ENCODE data around the gene CFAP206. TPM values are rescaled to one million over a fixed set of nuclear protein-coding genes. Genes with fewer than 3 reads are reported as not detected.

CFAP206 gene
- total RNA-seq, 1 experiment from 2014 or later, result not detected

DNA sequence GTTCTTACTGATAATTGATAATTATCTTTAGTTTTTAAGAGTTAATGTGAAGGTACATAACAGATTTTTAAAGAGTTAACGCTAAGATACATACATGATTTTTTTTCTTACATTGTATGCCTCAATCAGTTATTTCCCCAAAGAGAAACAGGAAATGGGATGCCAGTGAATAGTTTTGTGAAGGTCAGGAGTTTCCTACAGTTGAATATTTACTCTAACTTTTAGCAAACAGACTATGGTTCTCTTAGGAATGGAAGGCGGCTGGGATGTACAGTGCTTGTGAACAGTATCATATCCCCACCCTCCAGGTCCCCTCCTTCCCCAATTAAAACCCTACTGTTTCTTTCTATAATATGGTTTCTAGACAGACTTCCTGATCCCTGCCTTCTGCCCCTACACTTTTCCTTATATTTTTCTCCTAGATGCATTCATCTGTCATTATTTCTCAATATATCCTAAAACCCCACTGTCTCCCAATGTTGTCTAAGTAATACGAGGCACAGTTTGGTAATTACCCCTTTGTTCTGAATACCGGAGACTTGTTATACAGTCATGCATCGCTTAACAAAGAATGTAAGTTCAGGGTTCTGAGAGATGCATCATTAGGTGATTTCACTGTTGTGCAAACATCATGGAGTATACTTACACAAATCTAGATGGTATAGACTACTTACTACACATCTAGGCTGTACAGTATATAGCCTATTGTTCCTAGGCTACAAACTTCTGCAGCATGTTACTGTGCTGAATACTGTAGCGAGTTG lies 94.2 kb downstream of the CFAP206 start:
- no peak overlapping the region for H3K14ac ChIP-seq (ENCODE audit: insufficient read depth, low read length)
- no peaks in the 10 kb centered on the region for H3K23me2 ChIP-seq (ENCODE audit: insufficient read length, low read depth, low read length, poor library complexity, severe bottlenecking)
- no peak for DNase-seq
- H3K79me2 ChIP-seq (ENCODE audit: insufficient read depth, low read length), result no peaks in the 10 kb centered on the region
- H3K27me3 ChIP-seq (ENCODE audit: insufficient read depth, low read length), result no peaks in the 10 kb centered on the region
- no peak overlapping the region for H3K23ac ChIP-seq (ENCODE audit: insufficient read length, low read depth, low read length)
- no CpG with 5 or more reads among the region's 6 CpGs for WGBS (ENCODE audit: extremely low coverage, insufficient read length, low lambda C conversion rate)
- H3K56ac ChIP-seq (ENCODE audit: insufficient read length, low read depth, low read length), result no peak overlapping the region
- no peak overlapping the region for H4K5ac ChIP-seq (ENCODE audit: insufficient read length, low read depth, low read length)
- no peak overlapping the region for H2BK5ac ChIP-seq (ENCODE audit: insufficient read length, low read length)
- Mint-ChIP-seq H3K36me3 (ENCODE audit: insufficient read depth in 1 of 3, low read depth in 3 of 3) (peaks cover 0 to 7% (median 0%) of the 10 kb centered on the region in 3 experiments; a peak in 2 of 7 replicates), H3K27me3 (ENCODE audit: low read depth) (no peaks in the 10 kb centered on the region), H3K27ac (no peak overlapping the region; a peak in 1 of 7 replicates), H3K4me1 (no peaks in the 10 kb centered on the region), H3K9me3 (no peaks in the 10 kb centered on the region), H3K4me3 (no peak overlapping the region)
- no peak overlapping the region for H3K4me2 ChIP-seq (ENCODE audit: insufficient read depth, insufficient read length, low read length)
- no peak overlapping the region for H2BK120ac ChIP-seq (ENCODE audit: low read depth, low read length, poor library complexity, severe bottlenecking)
- H3K18ac ChIP-seq (ENCODE audit: insufficient read length, low read depth, low read length), result no peak overlapping the region
- H3K9me3 ChIP-seq (ENCODE audit: control insufficient read depth, low read depth, low read length), result no peaks in the 10 kb centered on the region
- H4K20me1 ChIP-seq (ENCODE audit: control insufficient read depth, insufficient read depth, insufficient read length), result no peaks in the 10 kb centered on the region
- H3K27ac ChIP-seq (ENCODE audit: insufficient read length, low read depth, low read length), result no peak overlapping the region
- no peaks in the 10 kb centered on the region for H3K4me1 ChIP-seq (ENCODE audit: insufficient read depth, low read length)
- H3T11ph ChIP-seq (ENCODE audit: low read length), result no peak overlapping the region
- H3K4ac ChIP-seq (ENCODE audit: low read depth, low read length), result no peak overlapping the region
- no peak overlapping the region for H4K91ac ChIP-seq (ENCODE audit: insufficient read length, low read depth, low read length)
- H2BK20ac ChIP-seq (ENCODE audit: low read depth, low read length, poor library complexity, severe bottlenecking), result no peak overlapping the region
- H4K8ac ChIP-seq (replicated peaks; ENCODE audit: insufficient read length, low read depth, low read length), result no peak overlapping the region
- no peak overlapping the region for H2BK12ac ChIP-seq (ENCODE audit: insufficient read length, low read depth, low read length)
- H3K9ac ChIP-seq (ENCODE audit: extremely low read depth, insufficient read length, low read length), result no peak overlapping the region
- H2AFZ ChIP-seq (ENCODE audit: low read length), result no peak overlapping the region
- no peak overlapping the region for H2BK15ac ChIP-seq (ENCODE audit: low read depth, low read length)
- no peaks in the 10 kb centered on the region for H3K79me1 ChIP-seq (ENCODE audit: insufficient read depth, low read depth, low read length, poor library complexity, severe bottlenecking)
- TF ChIP-seq, protein P1, sequence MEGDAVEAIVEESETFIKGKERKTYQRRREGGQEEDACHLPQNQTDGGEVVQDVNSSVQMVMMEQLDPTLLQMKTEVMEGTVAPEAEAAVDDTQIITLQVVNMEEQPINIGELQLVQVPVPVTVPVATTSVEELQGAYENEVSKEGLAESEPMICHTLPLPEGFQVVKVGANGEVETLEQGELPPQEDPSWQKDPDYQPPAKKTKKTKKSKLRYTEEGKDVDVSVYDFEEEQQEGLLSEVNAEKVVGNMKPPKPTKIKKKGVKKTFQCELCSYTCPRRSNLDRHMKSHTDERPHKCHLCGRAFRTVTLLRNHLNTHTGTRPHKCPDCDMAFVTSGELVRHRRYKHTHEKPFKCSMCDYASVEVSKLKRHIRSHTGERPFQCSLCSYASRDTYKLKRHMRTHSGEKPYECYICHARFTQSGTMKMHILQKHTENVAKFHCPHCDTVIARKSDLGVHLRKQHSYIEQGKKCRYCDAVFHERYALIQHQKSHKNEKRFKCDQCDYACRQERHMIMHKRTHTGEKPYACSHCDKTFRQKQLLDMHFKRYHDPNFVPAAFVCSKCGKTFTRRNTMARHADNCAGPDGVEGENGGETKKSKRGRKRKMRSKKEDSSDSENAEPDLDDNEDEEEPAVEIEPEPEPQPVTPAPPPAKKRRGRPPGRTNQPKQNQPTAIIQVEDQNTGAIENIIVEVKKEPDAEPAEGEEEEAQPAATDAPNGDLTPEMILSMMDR (conservative IDR thresholded peaks at IDR 0.05), result no peak
- H2AK5ac ChIP-seq (ENCODE audit: insufficient read length, low read length), result no peak overlapping the region

Data from H9 (cell line).